NCI-H2227 (cell line): ENCODE results near the gene MSANTD3.
"Not testable (repeated sequence)": the region's sequence is repeated elsewhere in the genome, so short reads cannot be mapped to it uniquely, and the experiment has no call there.

ENCODE experiments used
- DNase-seq: peaks from one replicate; lab custom pipeline; 2025; ENCODE audit not compliant: unreplicated experiment; lab: John Stamatoyannopoulos, UW

The MSANTD3 gene

DNA sequence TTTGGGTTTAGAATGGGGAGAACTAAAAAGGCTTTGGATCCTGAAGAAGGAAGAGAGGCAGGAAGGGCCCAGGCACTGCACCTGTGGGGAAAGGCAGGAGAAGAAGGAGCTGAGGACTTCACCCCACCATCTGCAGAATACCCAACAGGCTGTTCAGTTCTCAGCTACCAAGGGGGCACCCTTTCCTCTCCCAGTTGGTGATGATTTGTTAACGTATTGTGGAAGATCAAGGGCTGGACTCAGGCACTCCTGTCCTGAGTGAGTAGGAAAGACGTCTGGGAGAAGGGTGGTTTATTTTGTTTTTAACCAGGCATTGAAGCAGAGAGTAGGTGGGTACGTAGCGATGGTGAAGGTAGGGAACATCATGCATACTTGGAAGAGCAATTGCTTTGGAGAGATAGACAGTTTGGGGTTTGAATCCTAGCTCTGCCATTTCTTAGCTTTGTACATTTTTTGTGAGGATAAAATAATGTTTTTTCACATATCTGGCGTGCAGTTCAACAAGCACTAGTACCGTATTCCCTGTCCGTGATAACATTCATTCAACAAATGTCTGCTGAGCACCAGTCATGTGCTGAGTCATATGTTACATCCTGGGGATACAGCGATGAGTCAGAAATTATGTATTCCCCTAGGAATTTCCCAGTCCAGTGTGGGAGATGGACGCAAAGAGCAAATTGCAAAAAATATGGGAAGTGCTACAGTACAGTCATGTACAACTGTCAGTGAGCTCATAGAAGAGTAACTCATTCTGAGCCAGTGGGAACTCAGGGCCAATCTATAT lies 2.1 kb downstream of the MSANTD3 start:
- DNase-seq, result no peak

GRCh38 chr9:100430286-100430940 lies 3.5 kb downstream of the MSANTD3 start:
- no peak for DNase-seq

DNA sequence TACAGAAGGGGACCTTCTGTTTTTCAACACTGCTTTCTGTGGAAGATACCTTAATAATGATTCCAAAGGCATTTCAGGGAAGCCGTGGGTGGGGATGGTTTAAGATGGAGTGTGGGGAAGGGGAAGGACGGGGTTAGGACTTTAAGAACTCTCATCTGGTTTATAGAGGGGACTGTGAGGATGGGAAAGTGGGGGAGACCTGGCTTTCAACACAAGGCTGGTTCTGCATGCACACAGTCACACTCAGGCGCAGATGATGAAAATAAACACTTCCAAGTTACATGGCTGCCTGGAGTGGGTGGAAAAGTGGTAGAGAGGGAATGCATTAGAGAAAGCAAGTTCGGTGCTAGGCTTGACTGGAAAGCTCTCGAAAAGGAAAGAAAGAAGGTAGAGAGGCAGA lies 4.9 kb downstream of the MSANTD3 start:
- DNase-seq, result no peak

GRCh38 chr9:100432736-100433135 lies 5.8 kb downstream of the MSANTD3 start:
- no peak for DNase-seq

- no peak for DNase-seq
Measured at GRCh38 chr9:100436571-100436970, 9.6 kb downstream of the MSANTD3 start.

DNA sequence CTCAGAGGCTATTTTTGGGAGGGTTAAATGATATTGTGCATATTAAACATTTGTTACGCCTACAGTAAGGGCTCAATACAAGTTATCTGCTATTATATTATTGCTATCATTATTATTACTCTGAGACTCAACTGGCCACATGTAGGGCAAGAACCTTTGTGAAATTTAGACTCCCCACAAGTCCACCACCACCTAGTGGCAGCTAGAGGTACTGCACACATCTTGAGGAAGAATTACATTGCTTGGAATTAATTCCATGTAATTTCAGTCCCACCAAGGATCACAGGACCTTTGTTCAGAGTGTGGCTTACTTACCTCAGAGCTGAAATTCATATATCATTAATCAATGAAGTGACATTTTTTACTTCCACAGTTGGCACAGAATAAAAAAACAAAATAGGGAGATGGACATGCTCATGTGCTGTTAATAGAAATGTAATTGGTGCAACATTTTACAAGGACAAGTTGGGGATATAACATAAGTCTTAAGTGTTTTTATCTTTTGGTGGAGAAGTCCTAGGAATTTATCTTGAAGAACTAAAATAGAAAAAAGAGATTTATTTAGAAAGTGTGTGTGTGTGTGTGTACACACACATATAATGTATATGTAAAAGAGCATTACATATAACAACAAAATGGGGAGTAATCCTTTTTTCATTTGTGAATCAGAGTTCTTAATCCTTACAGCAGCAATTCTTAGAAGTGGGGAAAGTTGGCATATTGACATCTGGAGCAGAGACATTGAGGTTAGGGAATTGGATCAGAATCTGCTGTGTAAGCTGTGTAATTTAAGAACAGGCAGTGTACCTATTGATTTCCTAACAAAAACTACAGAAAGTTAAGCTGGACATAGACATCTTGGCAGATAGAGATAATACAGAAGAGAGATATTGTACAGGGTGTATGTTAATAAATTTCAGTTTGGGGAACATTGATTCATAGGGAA lies 11.2 kb downstream of the MSANTD3 start:
- peak; percentile 75 for DNase-seq

- no peak for DNase-seq
Measured at GRCh38 chr9:100440071-100440470, 13.1 kb downstream of the MSANTD3 start.

DNA sequence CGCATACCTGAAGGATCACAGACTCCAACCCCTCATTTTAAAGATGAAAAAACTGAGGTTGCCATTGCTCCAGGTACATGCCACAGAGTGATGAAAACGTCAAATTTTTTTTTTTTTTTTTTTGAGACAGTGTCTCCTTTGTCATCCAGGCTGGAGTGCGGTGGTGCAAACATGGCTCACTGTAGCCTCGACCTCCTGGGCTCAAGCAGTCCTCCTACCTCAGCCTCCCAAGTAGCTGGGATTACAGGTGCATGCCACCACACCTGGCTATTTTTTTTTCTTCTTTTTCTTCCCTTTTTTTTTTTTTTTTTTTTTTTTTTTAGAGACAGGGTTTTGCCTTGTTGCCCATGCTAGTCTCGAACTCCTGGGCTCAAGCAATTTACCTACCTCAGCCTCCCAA lies 13.5 kb downstream of the MSANTD3 start:
- not testable (repeated sequence) for DNase-seq

DNA sequence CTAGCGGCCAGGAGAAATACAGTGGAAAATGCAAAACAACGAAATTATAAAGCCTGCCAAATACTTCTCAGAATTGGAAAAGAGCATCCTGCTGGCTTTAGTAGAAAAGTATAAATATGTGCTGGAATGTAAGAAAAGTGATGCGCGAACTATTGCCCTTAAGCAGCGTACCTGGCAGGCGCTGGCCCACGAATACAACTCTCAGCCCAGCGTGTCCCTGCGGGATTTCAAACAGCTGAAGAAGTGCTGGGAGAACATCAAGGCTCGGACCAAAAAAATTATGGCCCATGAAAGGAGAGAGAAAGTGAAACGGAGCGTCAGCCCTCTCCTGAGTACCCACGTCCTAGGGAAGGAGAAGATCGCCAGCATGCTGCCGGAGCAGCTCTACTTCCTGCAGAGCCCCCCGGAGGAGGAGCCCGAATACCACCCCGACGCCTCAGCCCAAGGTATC lies 15.0 kb downstream of the MSANTD3 start:
- no peak for DNase-seq

GRCh38 chr9:100443781-100444768 lies 17.1 kb downstream of the MSANTD3 start:
- DNase-seq, result no peak

DNA sequence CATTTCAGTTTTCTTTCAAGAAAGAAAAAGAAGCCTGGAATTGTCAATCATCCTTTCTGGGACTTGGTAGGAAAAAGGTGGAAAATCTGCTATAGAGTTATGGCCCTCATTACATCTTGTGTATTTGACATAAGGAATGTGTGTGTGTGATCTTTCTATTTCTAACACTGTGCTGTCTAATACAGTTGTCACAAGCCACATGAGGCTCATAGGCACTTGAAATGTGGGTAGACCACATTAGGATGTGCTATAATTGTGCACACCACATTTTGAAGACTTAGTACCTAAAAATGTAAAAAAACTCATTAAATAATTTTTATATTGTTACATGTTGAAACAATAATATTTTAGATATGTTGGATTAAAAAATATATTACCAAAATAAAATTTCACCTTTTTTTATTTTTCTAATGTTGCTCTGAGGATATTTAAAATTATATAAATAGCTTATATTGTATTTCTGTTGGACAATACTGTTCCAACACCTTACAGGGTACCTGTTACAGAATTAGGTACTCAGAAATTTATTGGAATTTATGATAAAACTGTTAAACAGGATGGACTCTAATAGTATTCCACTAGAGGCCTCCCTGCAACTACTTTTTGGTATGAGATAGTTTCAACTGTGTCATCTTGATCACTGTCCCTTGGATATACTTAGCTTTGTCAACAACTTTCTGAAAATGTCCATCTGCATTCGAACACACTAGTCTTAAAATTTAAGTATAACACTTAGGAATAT lies 18.4 kb downstream of the MSANTD3 start:
- no peak for DNase-seq

GRCh38 chr9:100445903-100446549 lies 19.1 kb downstream of the MSANTD3 start:
- DNase-seq, result no peak

DNA sequence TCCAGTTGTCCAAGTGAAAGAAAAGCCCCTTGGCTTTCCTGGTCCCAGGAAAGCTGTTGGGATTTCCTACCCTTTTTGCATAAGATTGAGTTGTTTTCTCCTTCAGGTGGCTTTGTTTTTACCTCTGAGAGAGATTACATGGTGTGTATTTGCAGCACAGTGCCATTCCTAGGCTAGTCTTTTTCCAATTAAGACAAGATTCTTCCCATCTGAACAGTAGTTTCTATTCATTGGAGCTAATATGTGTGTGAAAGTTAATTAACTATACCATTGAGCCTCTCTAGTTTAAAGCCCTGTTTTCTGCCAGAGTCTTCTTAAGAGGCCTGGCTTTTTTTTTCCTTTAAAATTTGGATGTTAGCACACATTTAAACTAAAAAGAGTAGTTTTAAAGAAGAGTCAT lies 20.1 kb downstream of the MSANTD3 start:
- DNase-seq, result no peak

- no peak for DNase-seq
Measured at GRCh38 chr9:100448266-100448665, 21.3 kb downstream of the MSANTD3 start.

DNA sequence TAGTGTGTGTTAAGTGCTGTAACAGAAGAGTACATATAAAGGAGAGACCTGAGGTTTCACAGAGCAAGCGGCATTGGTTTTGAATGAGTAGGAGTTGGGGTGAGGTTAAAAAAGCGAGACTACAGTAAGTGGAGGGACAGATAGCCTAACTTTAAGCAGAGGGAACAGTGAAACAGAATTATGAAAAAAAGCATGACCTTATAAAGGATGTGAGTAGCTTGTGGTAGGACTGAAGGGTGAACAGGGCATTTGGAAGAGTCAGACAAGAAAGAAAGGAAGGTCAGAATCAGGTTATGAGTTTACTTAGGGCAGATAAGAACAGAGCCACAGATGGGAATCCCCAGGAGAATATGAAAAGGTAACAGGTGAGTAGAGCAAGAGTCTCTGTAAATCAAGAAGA lies 22.5 kb downstream of the MSANTD3 start:
- no peak for DNase-seq

DNA sequence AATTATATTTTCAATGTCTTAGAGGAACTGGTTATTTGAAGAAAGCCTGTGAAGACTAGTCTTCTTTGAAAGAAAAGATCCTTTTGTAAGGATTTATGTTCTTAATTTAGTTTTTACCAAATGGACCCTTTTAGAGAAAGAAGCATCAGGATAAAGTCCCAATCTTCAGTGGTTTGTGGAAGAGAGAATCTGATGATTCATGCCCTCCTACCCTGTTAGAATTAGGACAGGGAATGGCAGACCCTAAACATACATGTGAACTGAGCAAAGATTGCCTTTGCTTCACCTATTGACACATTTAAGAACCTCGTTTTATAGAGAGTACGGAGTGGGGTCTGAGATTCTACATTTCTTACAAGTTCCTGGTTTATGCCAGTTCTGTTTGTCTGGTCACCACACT lies 26.0 kb downstream of the MSANTD3 start:
- no peak for DNase-seq

- no peak for DNase-seq
Measured at GRCh38 chr9:100455470-100455869, 28.5 kb downstream of the MSANTD3 start.

GRCh38 chr9:100457517-100457916 lies 30.6 kb downstream of the MSANTD3 start:
- no peak for DNase-seq

DNA sequence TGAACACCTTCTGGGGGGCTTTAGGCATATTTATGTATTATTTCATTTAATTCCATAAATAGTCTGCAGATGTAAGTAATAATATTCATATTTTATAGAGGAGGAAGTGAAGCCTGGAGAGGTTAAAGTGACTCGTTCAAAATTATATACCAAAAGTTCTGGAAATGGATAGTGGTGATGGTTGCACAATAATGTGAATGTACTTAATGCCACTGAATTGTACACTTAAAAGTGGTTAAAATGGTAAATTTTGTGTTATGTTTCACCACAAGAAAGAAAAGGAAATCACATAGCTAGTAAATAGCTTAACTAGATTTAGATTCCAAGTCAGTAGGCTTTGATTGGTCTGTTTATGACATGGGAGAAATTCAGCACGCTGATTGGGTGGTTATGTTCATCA lies 33.0 kb downstream of the MSANTD3 start:
- DNase-seq, result no peak
